GM13976 (cell line): Measurements from ENCODE around the gene ADAMTS1.

ENCODE experiments used
- DNase-seq: peaks from one replicate; pipeline ENCODE4 v3.0.0; 2012; ENCODE audit warnings: low spot score
- CTCF ChIP-seq: IDR thresholded peaks from 2 replicates; pipeline ENCODE4 v1.5.1; 2012; ENCODE audit warnings: borderline replicate concordance, mild to moderate bottlenecking; ENCODE audit not compliant: insufficient read depth; ENCODE audit errors: extremely low read depth, missing control alignments, control extremely low read depth
- in situ Hi-C: fragments of 300-500 bp; cut with MboI; formaldehyde crosslinking; loops from one replicate; pipeline ENCODE4 v1.12.0; 2022; ENCODE audit warnings: low sequenced_read_pairs, mixed read lengths, inconsistent platforms; ENCODE audit not compliant: unreplicated experiment

Gene ADAMTS1

GRCh38 chr21:26801498-26801897 is 43.7 kb downstream of the ADAMTS1 start:
- no peak for TF ChIP-seq CTCF
- no peak for DNase-seq
- in situ Hi-C loops: no loop called here

GRCh38 chr21:26800970-26801431 is 44.2 kb downstream of the ADAMTS1 start:
- in situ Hi-C loops: no loop called here
- no peak for TF ChIP-seq CTCF
- DNase-seq: no peak

DNA sequence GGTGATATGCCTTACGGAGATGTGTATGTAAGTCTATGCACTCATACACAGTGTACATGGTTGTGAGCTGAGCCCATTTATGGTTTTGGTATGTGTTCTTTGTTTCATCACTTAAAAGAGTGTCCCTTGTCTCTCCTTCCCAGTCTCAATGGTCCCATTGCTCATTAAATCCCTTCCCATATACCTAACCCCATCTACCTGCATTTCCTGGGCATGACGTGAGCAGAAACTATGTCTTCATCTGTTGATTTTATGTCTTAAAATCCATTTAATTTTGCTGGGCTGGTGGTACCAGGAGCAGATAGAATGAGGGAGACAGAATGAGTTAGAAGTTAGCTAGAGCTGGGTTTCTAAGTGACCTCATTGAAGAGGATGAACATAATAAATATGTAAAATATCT is 44.8 kb downstream of the ADAMTS1 start:
- no peak for TF ChIP-seq CTCF
- no peak for DNase-seq
- in situ Hi-C loops: no loop called here

GRCh38 chr21:26800001-26800400 is 45.2 kb downstream of the ADAMTS1 start:
- TF ChIP-seq CTCF: no peak
- no peak for DNase-seq
- in situ Hi-C loops: no loop called here

GRCh38 chr21:26798856-26799751 is 46.1 kb downstream of the ADAMTS1 start:
- in situ Hi-C loops: no loop called here
- no peak for TF ChIP-seq CTCF
- no peak for DNase-seq

DNA sequence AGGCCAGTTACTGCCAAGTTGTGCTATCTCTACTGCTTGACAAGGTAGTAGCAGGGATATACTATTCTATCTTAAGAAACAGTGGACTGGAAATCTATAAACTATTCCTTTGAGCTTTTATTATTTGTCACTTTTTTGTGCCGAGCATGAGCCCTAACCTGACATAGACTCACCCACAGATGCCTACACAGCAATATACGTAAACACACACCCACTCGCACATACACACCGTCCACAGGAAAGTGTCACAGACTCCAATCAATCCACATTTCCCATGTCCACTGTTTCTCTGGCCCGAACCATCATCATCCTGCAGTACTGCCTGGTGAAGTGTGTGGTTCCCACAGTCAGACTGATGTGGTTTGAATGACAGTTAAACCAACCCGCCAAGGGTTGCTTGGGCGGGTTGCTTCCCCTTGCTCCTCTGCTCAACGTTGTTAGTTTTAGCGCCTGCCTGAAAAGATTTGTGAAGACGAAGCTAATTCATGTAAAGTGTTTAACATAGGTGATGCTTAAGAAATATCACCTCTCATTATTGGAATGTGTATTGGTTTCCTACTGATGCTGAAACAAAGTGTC is 47.2 kb downstream of the ADAMTS1 start:
- DNase-seq: no peak
- TF ChIP-seq CTCF: no peak
- in situ Hi-C loops: no loop called here
